CD4-positive, alpha-beta T cell treated with Interleukin-2 at 100 ng/mL for 4 hours (primary cell): ENCODE results near the gene AQP6.
"Not testable (repeated sequence)": the region's sequence is repeated elsewhere in the genome, so short reads cannot be mapped to it uniquely, and the experiment has no call there.

Experiments
- DNase-seq: peaks from one replicate; pipeline ENCODE4 v3.0.0-alpha.2; 2020; ENCODE audit warnings: low spot score

AQP6 gene

DNA sequence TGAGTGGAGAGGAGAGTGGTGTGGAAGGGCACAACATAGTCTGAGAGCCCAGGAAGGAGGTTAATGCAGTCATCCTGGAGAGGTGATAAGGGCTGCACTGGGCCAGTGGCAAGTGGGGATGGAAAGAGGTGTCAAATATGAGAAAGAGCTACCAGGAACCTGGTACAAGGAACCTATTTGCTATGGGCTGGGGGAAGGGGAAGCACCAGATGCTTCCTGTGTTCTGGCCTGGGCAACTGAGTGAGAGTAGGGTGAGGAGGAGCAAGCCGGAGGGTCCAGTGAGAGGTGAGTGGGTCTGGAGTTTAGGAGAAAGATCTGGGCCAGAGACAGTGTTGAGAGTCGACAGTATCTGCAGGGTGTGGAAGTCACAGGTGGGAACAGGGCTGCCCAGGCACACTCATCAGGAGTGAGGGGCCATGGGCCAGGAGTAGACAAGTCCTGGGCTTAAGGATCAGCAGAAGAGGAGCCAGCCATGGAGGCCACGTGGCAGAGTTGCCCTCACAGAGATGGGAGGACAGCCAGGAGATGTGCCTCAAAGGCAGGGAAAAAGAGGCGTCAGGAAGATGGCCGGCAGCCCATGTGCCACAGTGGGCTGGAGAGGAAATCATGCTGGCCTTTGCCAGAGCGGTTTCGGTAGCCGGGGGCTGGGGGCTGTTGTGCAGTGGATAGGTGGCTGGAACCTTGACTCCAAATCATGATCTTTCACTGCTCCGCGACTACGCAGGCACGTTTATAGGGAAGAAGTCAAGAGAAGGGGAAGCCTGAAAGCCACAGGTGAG is 2.9 kb upstream of the AQP6 start:
- DNase-seq = no peak

- no peak for DNase-seq
Measured at GRCh38 chr12:49970658-49971057, 2.1 kb upstream of the AQP6 start.

GRCh38 chr12:49971141-49971540 is 1.6 kb upstream of the AQP6 start:
- no peak for DNase-seq

GRCh38 chr12:49972129-49972528 is 618 bp upstream of the AQP6 start:
- no peak for DNase-seq

- no peak for DNase-seq
Measured at GRCh38 chr12:49973361-49973830, 649 bp downstream of the AQP6 start.

- no peak for DNase-seq
Measured at GRCh38 chr12:49974231-49974675, 1.5 kb downstream of the AQP6 start.

GRCh38 chr12:49974677-49975317 is 2.0 kb downstream of the AQP6 start:
- no peak for DNase-seq

DNA sequence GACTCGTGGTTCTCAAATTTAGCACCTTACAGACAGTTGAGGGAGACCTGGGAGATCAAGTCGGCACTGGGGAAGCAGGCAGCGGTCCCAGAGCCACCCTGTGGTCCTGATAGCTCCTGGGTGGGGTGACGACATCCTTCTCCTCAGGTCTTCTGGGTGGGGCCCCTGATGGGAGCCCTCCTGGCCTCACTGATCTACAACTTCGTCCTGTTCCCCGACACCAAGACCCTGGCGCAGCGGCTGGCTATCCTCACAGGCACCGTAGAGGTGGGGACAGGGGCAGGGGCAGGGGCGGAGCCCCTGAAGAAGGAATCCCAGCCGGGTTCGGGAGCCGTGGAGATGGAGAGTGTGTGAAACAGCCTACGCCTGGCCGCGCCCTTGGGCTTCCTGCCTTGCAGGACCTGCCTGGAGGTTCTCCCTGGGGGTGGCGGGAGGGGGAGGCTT is 2.6 kb downstream of the AQP6 start:
- no peak for DNase-seq

DNA sequence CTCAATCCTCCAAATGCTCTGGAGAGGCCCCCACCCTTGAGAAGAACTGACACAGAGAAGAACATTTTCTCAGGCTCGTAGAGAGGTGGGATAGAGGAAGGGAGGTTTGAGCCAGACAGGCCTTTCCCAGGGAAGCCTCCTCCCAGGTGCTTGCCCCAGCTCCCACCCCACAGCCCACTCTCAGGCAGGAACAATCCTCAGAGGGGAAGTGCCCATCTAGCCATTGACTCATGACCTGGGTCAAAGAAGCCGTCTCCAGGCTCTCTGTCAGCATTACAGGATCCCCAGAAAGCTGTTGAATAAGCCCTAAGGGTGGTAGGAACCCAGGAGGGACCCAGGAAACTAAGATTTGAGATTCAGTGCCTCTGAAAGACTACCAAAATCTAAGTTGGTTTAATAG is 3.8 kb downstream of the AQP6 start:
- DNase-seq = no peak

DNA sequence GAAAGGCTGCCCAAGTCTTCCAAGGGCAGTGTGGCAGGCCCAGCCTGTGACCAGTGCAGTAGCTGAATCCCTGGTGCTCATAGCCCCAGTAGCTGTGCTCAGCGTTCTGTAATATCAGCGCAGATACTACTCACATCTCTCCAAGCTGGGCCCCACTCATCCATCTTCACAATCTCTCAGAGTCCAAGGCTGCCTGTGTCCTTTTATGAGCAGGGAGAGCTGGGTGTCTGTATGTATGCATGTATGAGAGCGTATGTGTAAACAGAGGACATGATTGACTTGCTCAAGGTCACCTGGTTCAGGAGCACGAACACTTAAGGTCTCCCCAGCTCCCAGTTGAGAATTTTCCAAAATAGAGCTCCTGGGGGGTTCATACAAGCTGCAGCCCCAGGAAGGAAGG is 5.4 kb downstream of the AQP6 start:
- DNase-seq = no peak

DNA sequence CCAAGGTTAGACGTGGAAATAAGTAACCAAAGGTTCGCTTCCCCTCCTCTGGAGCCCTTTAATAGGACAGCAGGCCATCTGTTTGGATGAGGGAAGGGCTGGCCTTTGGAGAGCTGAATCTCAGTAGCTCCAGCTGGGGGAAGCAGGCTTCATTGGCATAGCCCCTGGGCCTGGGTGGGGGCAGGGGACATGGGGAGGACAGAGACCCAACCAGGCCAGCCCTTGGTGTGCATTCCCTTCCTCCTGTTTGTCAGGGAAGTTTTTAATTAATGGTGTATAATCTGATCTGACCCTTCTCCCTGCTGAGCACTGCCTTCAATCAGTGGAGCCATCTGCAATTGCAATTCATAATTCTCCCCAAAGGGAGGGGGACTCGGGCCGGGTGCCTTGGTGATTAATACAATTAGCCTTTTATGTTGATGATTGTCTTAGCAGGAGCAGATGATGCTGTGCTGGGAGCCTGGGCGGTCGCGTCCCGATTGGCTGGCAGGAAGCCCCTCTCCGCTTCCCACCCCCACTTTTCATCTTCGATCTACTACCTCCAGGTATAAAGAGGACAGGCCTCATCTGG is 6.4 kb downstream of the AQP6 start:
- no peak for DNase-seq

DNA sequence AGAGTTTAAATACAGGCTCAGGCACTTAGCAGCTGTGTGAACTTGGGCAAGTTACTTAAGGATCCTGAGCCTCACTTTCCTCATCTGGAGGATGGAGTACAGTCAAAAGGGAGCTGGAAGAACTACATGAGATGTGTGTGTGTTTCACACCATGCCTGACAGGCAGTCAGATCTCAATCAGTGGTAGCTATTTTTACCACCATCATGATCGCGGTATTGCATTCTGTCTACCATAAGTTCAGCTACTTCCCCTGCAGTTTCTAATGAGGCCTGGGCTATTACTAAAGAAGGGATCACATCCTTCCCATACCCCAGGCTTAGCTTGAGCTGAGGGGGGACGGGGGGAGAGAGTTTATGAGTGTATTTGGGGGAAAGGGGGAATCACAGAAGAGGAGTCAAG is 7.0 kb downstream of the AQP6 start:
- no peak for DNase-seq

- no peak for DNase-seq
Measured at GRCh38 chr12:49980501-49981349, 8.0 kb downstream of the AQP6 start.

- no peak for DNase-seq
Measured at GRCh38 chr12:49982246-49983087, 9.7 kb downstream of the AQP6 start.

DNA sequence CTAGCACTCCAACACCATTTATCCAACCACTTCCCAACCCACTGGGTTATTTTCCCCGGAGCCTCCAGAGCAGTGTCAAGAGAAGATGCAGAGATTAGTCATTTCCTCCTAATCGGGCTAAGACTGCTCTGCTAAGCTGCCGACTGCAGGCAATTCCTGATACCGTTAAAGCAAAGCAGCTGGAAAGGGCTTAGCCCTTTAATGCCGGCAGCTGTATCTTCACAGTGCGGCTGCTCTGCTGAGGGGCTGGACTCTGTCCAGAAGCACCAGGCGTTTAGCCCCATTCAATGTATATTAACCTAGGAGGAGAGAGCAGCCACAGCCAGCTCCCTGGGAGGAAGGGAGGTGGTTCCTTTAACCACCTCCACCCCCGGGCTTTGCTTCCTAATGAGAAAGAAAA is 11.1 kb downstream of the AQP6 start:
- no peak for DNase-seq

DNA sequence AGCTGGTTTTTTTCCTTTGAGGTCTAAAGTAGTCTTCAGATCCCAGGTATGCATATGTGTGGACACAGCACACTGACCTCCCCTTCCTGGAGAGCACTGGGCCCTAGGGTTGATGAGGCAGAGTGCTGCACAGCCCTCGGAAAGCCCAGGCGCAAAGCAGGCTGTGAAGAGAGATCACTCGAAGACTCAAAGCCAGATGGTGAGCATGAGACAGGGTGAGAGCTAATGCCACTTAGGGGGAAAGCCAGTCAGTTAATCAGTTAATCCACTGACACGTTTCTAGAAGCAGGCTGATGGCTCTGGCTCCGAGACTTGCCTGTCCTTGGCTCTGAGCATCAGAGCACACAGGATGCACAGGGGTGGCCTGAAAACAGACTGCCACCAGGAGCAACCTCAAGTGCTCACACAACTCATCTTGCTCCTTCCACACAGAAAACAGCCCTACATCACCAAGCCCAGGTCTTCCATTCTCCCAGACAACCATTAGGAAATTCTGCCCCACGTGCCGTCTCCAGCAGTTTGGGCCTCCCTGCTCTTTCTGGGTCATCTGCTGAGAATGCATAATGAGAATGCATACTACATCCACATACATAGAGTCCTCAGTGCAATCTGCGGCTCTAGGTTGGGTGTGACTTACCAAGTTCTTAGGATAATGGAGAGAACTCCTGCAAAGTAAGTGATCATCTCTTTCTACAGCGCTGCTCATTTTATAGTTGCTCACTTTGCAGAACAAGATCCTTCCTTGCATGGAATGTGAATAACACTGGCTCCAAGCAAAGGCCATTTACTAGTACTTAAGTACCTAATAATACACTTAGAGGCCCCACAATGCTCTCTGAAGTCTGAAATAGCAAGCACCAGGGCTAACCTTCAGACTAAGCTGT is 12.0 kb downstream of the AQP6 start:
- no peak for DNase-seq

DNA sequence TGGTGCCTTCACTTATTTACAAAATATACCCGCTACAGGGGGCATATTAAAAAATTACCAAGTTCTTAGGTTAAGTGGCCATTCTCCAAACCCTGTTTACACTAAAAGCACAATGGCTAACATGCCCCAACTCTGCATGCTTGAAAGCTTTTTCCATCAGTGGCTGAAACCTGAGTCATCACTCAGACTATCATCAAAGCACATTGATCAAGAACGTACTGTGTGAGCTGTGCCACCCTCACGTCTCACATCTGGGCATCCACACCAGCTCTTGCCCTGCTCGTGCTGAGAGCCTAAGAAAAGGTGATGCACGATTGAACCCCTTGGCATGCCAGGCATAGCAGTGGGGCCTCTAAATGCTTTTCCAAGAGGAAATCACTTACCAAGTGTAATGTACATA is 13.2 kb downstream of the AQP6 start:
- no peak for DNase-seq

- DNase-seq = not testable (repeated sequence)
Measured at GRCh38 chr12:49986476-49986875, 13.7 kb downstream of the AQP6 start.

GRCh38 chr12:49987625-49988303 is 15.0 kb downstream of the AQP6 start:
- no peak for DNase-seq

DNA sequence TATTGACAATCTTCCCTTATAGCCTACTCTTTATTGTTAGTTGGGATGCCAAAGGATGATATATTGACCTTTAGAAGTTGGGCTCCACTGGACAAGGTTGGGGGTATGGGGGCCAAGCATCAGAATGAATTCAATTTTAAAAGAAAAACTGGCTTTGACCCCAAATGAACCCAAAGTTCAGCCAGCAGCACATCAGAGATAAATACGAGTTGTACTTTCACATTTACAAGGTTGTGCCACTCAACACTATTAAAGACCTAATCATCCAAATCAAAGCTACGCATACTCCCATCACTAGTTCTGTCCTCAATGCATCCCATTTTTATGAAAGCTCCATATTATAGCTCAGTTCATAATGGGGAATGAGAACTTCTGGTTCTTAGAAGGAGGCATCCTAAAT is 16.7 kb downstream of the AQP6 start:
- DNase-seq = not testable (repeated sequence)
